H1 (cell line): ENCODE results near the gene FNDC7.

ENCODE experiments used
- CREB1 ChIP-seq: IDR thresholded peaks from 2 replicates; pipeline ENCODE4 v1.6.1; 2012; ENCODE audit warnings: inconsistent platforms
- CTCF ChIP-seq, 3 experiments: IDR thresholded peaks; 1 replicate in 2 of 3; 2 replicates in 1 of 3; pipeline versions ENCODE4 v1.5.1 to v1.6.1; 2011; ENCODE audit warnings: low read length in 3 of 3, mild to moderate bottlenecking in 3 of 3, inconsistent platforms in 2 of 3, low read depth in 1 of 3, moderate library complexity in 1 of 3; ENCODE audit not compliant: insufficient read depth in 1 of 3; ENCODE audit errors: control extremely low read depth in 1 of 3
- FOSL1 ChIP-seq: IDR thresholded peaks from 2 replicates; pipeline ENCODE4 v1.6.1; 2011; ENCODE audit warnings: mild to moderate bottlenecking, low read depth, low read length, moderate library complexity; ENCODE audit not compliant: insufficient read depth
- KDM1A ChIP-seq: fragments of 200-600, 300-600 bp; sonication (generic); IDR thresholded peaks from 2 replicates; pipeline ENCODE4 v1.7.1; 2016; ENCODE audit warnings: mild to moderate bottlenecking, low read length, borderline replicate concordance
- MAX ChIP-seq: IDR thresholded peaks from 2 replicates; pipeline ENCODE4 v1.6.1; 2012; ENCODE audit warnings: inconsistent platforms
- POLR2A ChIP-seq, 2 experiments: IDR thresholded peaks; 1 replicate in 1 of 2; 2 replicates in 1 of 2; pipeline ENCODE4 v1.6.1; 2011; ENCODE audit warnings: low read depth in 2 of 2, low read length in 2 of 2, mild to moderate bottlenecking in 2 of 2; ENCODE audit errors: control extremely low read depth in 1 of 2
- RAD21 ChIP-seq, 2 experiments: IDR thresholded peaks in 1 of 2; conservative IDR thresholded peaks in 1 of 2; 2 replicates each; pipeline ENCODE4 v1.6.1; 2011; ENCODE audit warnings: low read depth in 2 of 2, low read length in 2 of 2, improper control_type of control experiment in 1 of 2, inconsistent platforms in 1 of 2, mild to moderate bottlenecking in 1 of 2, moderate library complexity in 1 of 2
- RFX5 ChIP-seq: IDR thresholded peaks from 2 replicates; pipeline ENCODE4 v1.6.1; 2011; ENCODE audit warnings: low read depth, low read length, improper control_type of control experiment, borderline replicate concordance
- SUZ12 ChIP-seq: fragments of 200-600 bp; sonication (generic); IDR thresholded peaks from 2 replicates; pipeline ENCODE4 v1.6.1; 2012; ENCODE audit warnings: mild to moderate bottlenecking, inconsistent platforms, low read length, moderate library complexity, mixed read lengths
- TCF12 ChIP-seq: IDR thresholded peaks from 2 replicates; pipeline ENCODE4 v1.6.1; 2011; ENCODE audit warnings: low read depth, mild to moderate bottlenecking, low read length
- TEAD4 ChIP-seq: IDR thresholded peaks from 2 replicates; pipeline ENCODE4 v1.6.1; 2012; ENCODE audit warnings: low read depth, low read length, inconsistent platforms, mixed read lengths
- ZNF274 ChIP-seq: IDR thresholded peaks from 2 replicates; pipeline ENCODE4 v1.7.0; 2012; ENCODE audit warnings: low read length, borderline replicate concordance; ENCODE audit errors: extremely low read depth

- TF ChIP-seq RAD21 (IDR thresholded peaks at IDR 0.05 in 1 of 2, conservative IDR thresholded peaks at IDR 0.05 in 1 of 2; ENCODE audit: low read depth in 2 of 2, low read length in 2 of 2) (no peak), RFX5 (no peak), CREB1 (no peak), CTCF (IDR thresholded peaks at IDR 0.05; ENCODE audit: control extremely low read depth in 1 of 3, insufficient read depth in 1 of 3, low read depth in 1 of 3, low read length in 3 of 3) (no peak), KDM1A (no peak), TEAD4 (no peak), SUZ12 (no peak), POLR2A (IDR thresholded peaks at IDR 0.05; ENCODE audit: control extremely low read depth in 1 of 2, low read depth in 2 of 2, low read length in 2 of 2) (no peak), MAX (no peak), ZNF274 (no peak), FOSL1 (no peak), TCF12 (no peak)
Measured at GRCh38 chr1:108722292-108722691, 9.6 kb downstream of the FNDC7 start.
